A549 (cell line): ENCODE measurements around the gene KLHL29. TPM values are rescaled to one million over a fixed set of nuclear protein-coding genes. Genes with fewer than 3 reads are reported as not detected.

Source experiments
- ATAC-seq, 2 experiments: fragments of 200-7000 bp in 1 of 2; fragments of >200 bp in 1 of 2; cut with Nextera tagmentation in 1 of 2; cut with Tn5 transposase in 1 of 2; 3 replicates each; pipeline versions ENCODE4 v1.8.0 to v1.9.1; 2018 to 2020; ENCODE audit warnings: mild to moderate bottlenecking in 1 of 2, moderate library complexity in 1 of 2
- CTCF ChIA-PET: fragments of 300-600 bp; sonication (Branson Sonifier 250); formaldehyde crosslinking; extraction: SDS; loops from one replicate; lab custom pipeline; 2021; ENCODE audit warnings: antibody characterized with exemption, inconsistent platforms; lab: Yijun Ruan, JAX
- POLR2A ChIA-PET: fragments of 350-600 bp; formaldehyde crosslinking; extraction: SDS; loops from one replicate; lab custom pipeline; 2021; ENCODE audit warnings: antibody characterized with exemption, inconsistent platforms; lab: Yijun Ruan, JAX
- DNase-seq, 2 experiments: peaks; one replicate each; pipeline versions ENCODE4 v3.0.0 to v3.0.0-alpha.2; 2011 to 2016; ENCODE audit warnings: low read depth in 1 of 2, low spot score in 1 of 2
- FAIRE-seq: peaks from 2 replicates; lab custom pipeline; 2011; peaks lifted over from hg19 to GRCh38; lab: Jason Lieb, UNC
- H3K27ac ChIP-seq, 2 experiments: fragments of >200 bp; sonication (Bioruptor Twin); formaldehyde crosslinking; 3 replicates each; pipeline ENCODE4 v1.5.1; 2016 to 2017
- H3K4me1 ChIP-seq: fragments of >200 bp; sonication (Bioruptor Twin); formaldehyde crosslinking; 3 replicates; pipeline ENCODE4 v1.6.1; 2016
- H3K4me2 ChIP-seq: fragments of >200 bp; sonication (Bioruptor Twin); formaldehyde crosslinking; 3 replicates; pipeline ENCODE4 v1.6.1; 2016
- H3K4me3 ChIP-seq: fragments of >200 bp; sonication (Bioruptor Twin); formaldehyde crosslinking; 3 replicates; pipeline ENCODE4 v1.5.1; 2016
- H3K9me3 ChIP-seq: fragments of >200 bp; sonication (Bioruptor Twin); formaldehyde crosslinking; 3 replicates; pipeline ENCODE4 v1.6.1; 2016
- BHLHE40 ChIP-seq: IDR thresholded peaks from 2 replicates; pipeline ENCODE4 v1.6.1; 2012; ENCODE audit warnings: low read depth, low read length, inconsistent platforms
- CBX2 ChIP-seq: fragments of 200-600 bp; sonication (generic); IDR thresholded peaks from 2 replicates; pipeline ENCODE4 v1.6.1; 2016; ENCODE audit warnings: low read depth, mild to moderate bottlenecking, borderline replicate concordance
- CBX8 ChIP-seq: fragments of 200-600 bp; sonication (generic); IDR thresholded peaks from 2 replicates; pipeline ENCODE4 v1.6.1; 2016
- CHD4 ChIP-seq: fragments of 200-600 bp; sonication (generic); IDR thresholded peaks from 2 replicates; pipeline ENCODE4 v1.6.1; 2016; ENCODE audit warnings: antibody characterized with exemption, mild to moderate bottlenecking, borderline replicate concordance
- EP300 ChIP-seq, 2 experiments: fragments of >200 bp; sonication (Bioruptor Twin); formaldehyde crosslinking; IDR thresholded peaks; 2 replicates in 1 of 2; 3 replicates in 1 of 2; pipeline ENCODE4 v1.6.1; 2016 to 2017
- FOSB ChIP-seq: fragments of 250-450 bp; sonication (Bioruptor Pico); IDR thresholded peaks from 2 replicates; pipeline ENCODE4 v1.5.0; 2020; ENCODE audit warnings: mild to moderate bottlenecking, moderate library complexity
- FOSL2 ChIP-seq, 2 experiments: fragments of 450-650 bp in 1 of 2; fragments of >200 bp in 1 of 2; sonication (Bioruptor Twin) in 1 of 2; formaldehyde crosslinking; IDR thresholded peaks; 2 replicates each; pipeline versions ENCODE4 v1.5.0 to v1.6.1; 2016 to 2020; ENCODE audit warnings: mild to moderate bottlenecking in 1 of 2, moderate library complexity in 1 of 2
- HEYL ChIP-seq: fragments of 250-450 bp; sonication (Bioruptor Pico); IDR thresholded peaks from 2 replicates; pipeline ENCODE4 v1.8.0; 2021; ENCODE audit warnings: mild to moderate bottlenecking, moderate library complexity
- HMGXB4 ChIP-seq: fragments of 250-450 bp; sonication (Bioruptor Pico); IDR thresholded peaks from 2 replicates; pipeline ENCODE4 v1.5.0; 2021; ENCODE audit warnings: mild to moderate bottlenecking, moderate library complexity, borderline replicate concordance
- HOXA7 ChIP-seq: fragments of 250-450 bp; sonication (Bioruptor Pico); IDR thresholded peaks from 2 replicates; pipeline ENCODE4 v1.5.0; 2020; ENCODE audit warnings: mild to moderate bottlenecking, moderate library complexity
- HOXB13 ChIP-seq: fragments of 250-450 bp; sonication (Bioruptor Pico); IDR thresholded peaks from 2 replicates; pipeline ENCODE4 v1.5.0; 2020; ENCODE audit warnings: low read depth, mild to moderate bottlenecking, moderate library complexity
- MAFK ChIP-seq: fragments of 450-650 bp; IDR thresholded peaks from 2 replicates; pipeline ENCODE4 v1.6.1; 2014; ENCODE audit not compliant: partially characterized antibody
- NFE2L2 ChIP-seq: fragments of 150-350 bp; conservative IDR thresholded peaks from 2 replicates; pipeline ENCODE4 v1.6.1; 2014; ENCODE audit warnings: low read length
- NPAS2 ChIP-seq: fragments of 250-450 bp; sonication (Bioruptor Pico); IDR thresholded peaks from 2 replicates; pipeline ENCODE4 v1.8.0; 2022; ENCODE audit warnings: mild to moderate bottlenecking, moderate library complexity, borderline replicate concordance
- POLR2AphosphoS2 ChIP-seq: conservative IDR thresholded peaks from 2 replicates; pipeline ENCODE4 v1.6.1; 2012; ENCODE audit warnings: low read length, improper control_type of control experiment, inconsistent platforms
- RAD21 ChIP-seq, 2 experiments: fragments of >200 bp in 1 of 2; sonication (Bioruptor Twin) in 1 of 2; formaldehyde crosslinking in 1 of 2; IDR thresholded peaks in 1 of 2; conservative IDR thresholded peaks in 1 of 2; 2 replicates in 1 of 2; 3 replicates in 1 of 2; pipeline ENCODE4 v1.6.1; 2012 to 2018; ENCODE audit warnings: inconsistent platforms in 1 of 2
- REST ChIP-seq: fragments of 200-600 bp; sonication (generic); IDR thresholded peaks from 2 replicates; pipeline ENCODE4 v1.6.1; 2016; ENCODE audit warnings: antibody characterized with exemption, mild to moderate bottlenecking, moderate library complexity
- RNF2 ChIP-seq: fragments of 200-600 bp; sonication (generic); IDR thresholded peaks from 2 replicates; pipeline ENCODE4 v1.6.1; 2016; ENCODE audit warnings: low read depth, mild to moderate bottlenecking, antibody characterized with exemption, moderate library complexity, borderline replicate concordance
- SMC3 ChIP-seq: fragments of >200 bp; sonication (Bioruptor Twin); formaldehyde crosslinking; IDR thresholded peaks from 3 replicates; pipeline ENCODE4 v1.6.1; 2018; ENCODE audit warnings: inconsistent platforms
- SREBF2 ChIP-seq: fragments of 450-650 bp; IDR thresholded peaks from 2 replicates; pipeline ENCODE4 v1.6.1; 2014; ENCODE audit warnings: mild to moderate bottlenecking, moderate library complexity
- TP53 ChIP-seq: fragments of 250-450 bp; sonication (Bioruptor Pico); IDR thresholded peaks from 2 replicates; pipeline ENCODE4 v1.5.0; 2021; ENCODE audit warnings: mild to moderate bottlenecking, moderate library complexity
- ZC3H11A ChIP-seq: fragments of 450-650 bp; IDR thresholded peaks from 2 replicates; pipeline ENCODE4 v1.6.1; 2014; ENCODE audit warnings: antibody characterized with exemption, mild to moderate bottlenecking
- WGBS: methylation state at CpG from one replicate; pipeline ENCODE4 v1.1.6; 2017; ENCODE audit errors: missing lambda C conversion rate; 5-methylcytosine and 5-hydroxymethylcytosine counted together
- polyA plus RNA-seq, 4 experiments: library from polyadenylated mRNA; depleted of rRNA in 3 of 4; stranded (reverse); fragments of >200 nt; fragmentation: RNase III in 1 of 4; extraction: RNeasy Plus Mini Kit Qiagen cat#74134 plus additional on column Dnase treatment in 1 of 4; gene quantifications; 2 replicates in 3 of 4; 3 replicates in 1 of 4; pipeline ENCODE4 v1.2.3, GENCODE V29; 2011 to 2017
- TF ChIP-seq, protein P1 (sequence below): fragments of 150-350 bp; IDR thresholded peaks from 2 replicates; pipeline ENCODE4 v1.6.1; 2014; ENCODE audit warnings: low read depth, mild to moderate bottlenecking, low read length

Gene KLHL29
- polyA plus RNA-seq, 2 of the 4 experiments (the other 2 are of a cell fraction): 1.3 to 2.5 TPM

DNA sequence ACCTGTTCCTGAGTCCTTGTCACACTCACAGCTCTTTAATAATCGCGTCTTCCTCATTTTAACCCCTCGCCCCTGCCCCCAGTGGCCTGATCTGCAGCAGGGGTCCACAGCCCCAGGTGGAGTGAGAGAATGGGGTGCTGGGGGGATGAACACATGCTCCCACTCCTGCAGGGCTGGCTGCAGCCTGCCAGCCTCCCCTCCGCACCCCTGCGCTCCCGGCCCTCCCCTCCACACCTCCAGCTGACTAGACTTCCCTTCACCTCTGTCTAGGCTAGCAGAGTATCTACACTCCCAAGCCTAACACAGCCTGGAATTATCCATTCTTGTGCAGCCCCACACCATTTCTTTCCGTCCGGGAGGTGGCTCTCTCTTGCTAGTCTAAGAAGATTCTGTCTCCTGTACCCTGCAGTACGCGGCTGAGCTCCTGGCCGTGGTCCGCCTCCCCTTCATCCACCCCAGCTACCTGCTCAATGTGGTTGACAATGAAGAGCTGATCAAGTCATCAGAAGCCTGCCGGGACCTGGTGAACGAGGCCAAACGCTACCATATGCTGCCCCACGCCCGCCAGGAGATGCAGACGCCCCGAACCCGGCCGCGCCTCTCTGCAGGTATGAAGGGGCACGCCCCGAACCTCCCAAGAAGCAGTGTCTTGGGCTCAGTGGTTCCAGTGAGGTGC is 310.4 kb downstream of the KLHL29 start:
- Histone ChIP-seq H3K4me1 (no peaks in the 10 kb centered on the region), H3K27ac (no peak overlapping the region), H3K4me2 (no peak overlapping the region), H3K9me3 (no peaks in the 10 kb centered on the region), H3K4me3 (no peak overlapping the region)
- CTCF ChIA-PET: interaction anchor here (0.6 kb wide), 1 partner anchor 280 kb away, joined by 4 read pairs; no protein-coding TSS in a partner anchor
- ATAC-seq (no peak), FAIRE-seq (no peak), DNase-seq (no peak)
- POLR2A ChIA-PET: no interaction called here
- WGBS: 90% methylated on average over 24 of the region's 24 CpGs
- TF ChIP-seq TP53 (CRISPR knock-in tag): no peak
- no peak for TF ChIP-seq HOXA7
- no peak for TF ChIP-seq ZC3H11A
- no peak for TF ChIP-seq RNF2

- DNase-seq: no peak
- WGBS: 92% methylated on average over 29 of the region's 32 CpGs
- no peak overlapping the region for H3K27ac ChIP-seq
- POLR2A ChIA-PET: no interaction called here
- H3K4me2 ChIP-seq: no peak overlapping the region
- no peaks in the 10 kb centered on the region for H3K4me1 ChIP-seq
- CTCF ChIA-PET: no interaction called here
- H3K9me3 ChIP-seq: no peaks in the 10 kb centered on the region
- no peak for FAIRE-seq
- H3K4me3 ChIP-seq: no peak overlapping the region
- no peak for TF ChIP-seq BHLHE40
- TF ChIP-seq POLR2AphosphoS2: no peak
- no peak for TF ChIP-seq SMC3
- TF ChIP-seq HMGXB4 (CRISPR knock-in tag): no peak
- TF ChIP-seq RAD21 (conservative IDR thresholded peaks at IDR 0.05 in 1 of 2, IDR thresholded peaks at IDR 0.05 in 1 of 2): no peak
- TF ChIP-seq CBX8: no peak
- TF ChIP-seq ZC3H11A: no peak
- no peak for TF ChIP-seq SREBF2
- TF ChIP-seq HEYL: no peak
- no peak for TF ChIP-seq HOXB13 (CRISPR knock-in tag)
- TF ChIP-seq MAFK: no peak
- no peak for TF ChIP-seq CBX2
- no peak for TF ChIP-seq FOSB
- no peak for TF ChIP-seq NFE2L2
- no peak for TF ChIP-seq NPAS2 (CRISPR knock-in tag)
- no peak for TF ChIP-seq FOSL2 (IDR thresholded peaks at IDR 0.05)
- no peak for TF ChIP-seq FOSL2 (CRISPR knock-in tag; IDR thresholded peaks at IDR 0.05)
- TF ChIP-seq EP300 (IDR thresholded peaks at IDR 0.05): no peak
- TF ChIP-seq, protein P1, sequence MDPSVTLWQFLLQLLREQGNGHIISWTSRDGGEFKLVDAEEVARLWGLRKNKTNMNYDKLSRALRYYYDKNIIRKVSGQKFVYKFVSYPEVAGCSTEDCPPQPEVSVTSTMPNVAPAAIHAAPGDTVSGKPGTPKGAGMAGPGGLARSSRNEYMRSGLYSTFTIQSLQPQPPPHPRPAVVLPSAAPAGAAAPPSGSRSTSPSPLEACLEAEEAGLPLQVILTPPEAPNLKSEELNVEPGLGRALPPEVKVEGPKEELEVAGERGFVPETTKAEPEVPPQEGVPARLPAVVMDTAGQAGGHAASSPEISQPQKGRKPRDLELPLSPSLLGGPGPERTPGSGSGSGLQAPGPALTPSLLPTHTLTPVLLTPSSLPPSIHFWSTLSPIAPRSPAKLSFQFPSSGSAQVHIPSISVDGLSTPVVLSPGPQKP: no peak
- TF ChIP-seq CHD4: no peak
- TF ChIP-seq REST: no peak
- ATAC-seq: no peak
Observed at GRCh38 chr2:23695890-23696751, 311.1 kb downstream of the KLHL29 start.
